Measurements from ENCODE around the gene RWDD2A. TPM values are rescaled to one million over a fixed set of nuclear protein-coding genes. Genes with fewer than 3 reads are reported as not detected.

The RWDD2A gene
- total and polyA plus RNA-seq, 2 of the 8 experiments (the other 6 are each of a cell fraction or from before 2014, with no cell fraction given) = 2.1 to 3.6 TPM

- Histone ChIP-seq H4K91ac (replicated peaks; ENCODE audit: insufficient read length, low read length) (no peak overlapping the region), H2BK15ac (ENCODE audit: low read length) (no peak overlapping the region), H3K4me1 (replicated peaks in 1 of 4; ENCODE audit: control insufficient read depth in 3 of 4, insufficient read depth in 4 of 4, low read length in 3 of 4) (no peaks in the 10 kb centered on the region), H3K27ac (ENCODE audit: low read depth, low read length) (no peak overlapping the region), H3K4me2 (ENCODE audit: insufficient read depth in 1 of 2, low read depth in 2 of 2, low read length in 2 of 2) (no peak overlapping the region), H4K20me1 (replicated peaks in 1 of 2; ENCODE audit: control insufficient read depth in 1 of 2, insufficient read depth in 2 of 2, low read length in 2 of 2) (no peaks in the 10 kb centered on the region), H3K4ac (replicated peaks; ENCODE audit: insufficient read length, low read depth, low read length) (no peak overlapping the region), H3K23me2 (ENCODE audit: low read depth, low read length) (no peaks in the 10 kb centered on the region), H2BK5ac (ENCODE audit: low read depth, low read length) (no peak overlapping the region), H3K23ac (ENCODE audit: insufficient read length) (no peak overlapping the region), H3K79me2 (ENCODE audit: control insufficient read depth in 1 of 2, insufficient read depth in 2 of 2, low read length in 2 of 2) (no peaks in the 10 kb centered on the region), H3K36me3 (ENCODE audit: control insufficient read depth in 2 of 4, insufficient read depth in 4 of 4, low read length in 3 of 4) (no peaks in the 10 kb centered on the region), H3K18ac (ENCODE audit: extremely low read depth, low read length) (no peak overlapping the region), H4K5ac (ENCODE audit: insufficient read length, low read depth, low read length) (no peak overlapping the region), H2BK20ac (ENCODE audit: low read length) (no peak overlapping the region), H4K8ac (ENCODE audit: extremely low read depth, insufficient read depth, low read length) (no peak overlapping the region), H3K27me3 (replicated peaks in 1 of 4; ENCODE audit: control insufficient read depth in 3 of 4, extremely low read depth in 1 of 4, insufficient read depth in 3 of 4, low read length in 3 of 4) (no peaks in the 10 kb centered on the region), H3K56ac (replicated peaks; ENCODE audit: insufficient read length, low read depth, low read length) (no peak overlapping the region), H3K4me3 (ENCODE audit: extremely low read depth in 1 of 4, insufficient read depth in 2 of 4, low read depth in 3 of 4, low read length in 4 of 4) (no peak overlapping the region), H2BK12ac (ENCODE audit: low read depth, low read length) (no peak overlapping the region), H2AK5ac (ENCODE audit: low read depth, low read length) (no peak overlapping the region), H3K9ac (replicated peaks in 1 of 4; ENCODE audit: extremely low read depth in 1 of 4, low read depth in 3 of 4, low read length in 3 of 4) (no peak overlapping the region), H2BK120ac (replicated peaks; ENCODE audit: low read depth, low read length) (no peak overlapping the region), H3K14ac (ENCODE audit: insufficient read length) (no peak overlapping the region), H2AFZ (ENCODE audit: low read length) (no peak overlapping the region), H3K79me1 (ENCODE audit: low read depth, low read length) (no peaks in the 10 kb centered on the region), H3K9me3 (ENCODE audit: insufficient read depth in 2 of 2, low read depth in 1 of 2, low read length in 1 of 2) (no peaks in the 10 kb centered on the region)
- TF ChIP-seq CHD1 (IDR thresholded peaks at IDR 0.05; ENCODE audit: low read depth, low read length) (no peak), KDM1A (IDR thresholded peaks at IDR 0.05; ENCODE audit: borderline replicate concordance, low read length) (no peak), CTBP2 (IDR thresholded peaks at IDR 0.05; ENCODE audit: borderline replicate concordance, insufficient read depth, insufficient read length, low read length) (no peak), TCF12 (IDR thresholded peaks at IDR 0.05; ENCODE audit: low read depth, low read length) (no peak), SIRT6 (IDR thresholded peaks at IDR 0.05; ENCODE audit: low read length) (no peak), EZH2 (IDR thresholded peaks at IDR 0.05; ENCODE audit: low read depth, low read length, severe bottlenecking) (no peak), TAF7 (optimal IDR thresholded peaks at IDR 0.05; ENCODE audit: borderline replicate concordance, low read depth, low read length) (no peak), NANOG (IDR thresholded peaks at IDR 0.05; ENCODE audit: insufficient read depth, low read depth, low read length, poor library complexity, severe bottlenecking) (no peak), CEBPB (IDR thresholded peaks at IDR 0.05; ENCODE audit: low read depth, low read length) (no peak), BCL11A (IDR thresholded peaks at IDR 0.05; ENCODE audit: low read depth in 2 of 2, low read length in 2 of 2) (no peak), YY1 (IDR thresholded peaks at IDR 0.05; ENCODE audit: low read depth, low read length) (no peak), SAP30 (IDR thresholded peaks at IDR 0.05; ENCODE audit: insufficient read depth, insufficient replicate concordance, low read length) (no peak)
- 93% methylated on average over 1 of the region's 1 CpG; no CpG with 5 or more reads in 1 of the 2 experiments for WGBS, 2 experiments (ENCODE audit: extremely low coverage in 1 of 2, insufficient coverage in 1 of 2, insufficient read length in 1 of 2, insufficient replicate concordance in 2 of 2, low coverage in 1 of 2, low lambda C conversion rate in 2 of 2, missing lambda C conversion rate in 1 of 2)
- no peak for DNase-seq (ENCODE audit: low read depth in 1 of 2, low spot score in 2 of 2)
- ChIA-PET POLR2A (ENCODE audit: partially characterized antibody) (no interaction called here), CTCF (ENCODE audit: partially characterized antibody) (interaction anchor here (0.9 to 3.3 kb wide), 5 partner anchors 9 to 288 kb away, joined by 3 to 18 read pairs (median 4); no protein-coding TSS in a partner anchor)
- no peak for FAIRE-seq
Measured at GRCh38 chr6:83231146-83231545, 38.0 kb downstream of the RWDD2A start.

Measured in H1 (cell line).